22Rv1 (cell line): ENCODE measurements around the gene CEP57L1.
"Not testable (repeated sequence)": the region's sequence is repeated elsewhere in the genome, so short reads cannot be mapped to it uniquely, and the experiment has no call there.

Source experiments
- H3K27ac ChIP-seq: fragments of 450-650 bp; 2 replicates; pipeline ENCODE4 v1.5.1; 2017
- ZFX ChIP-seq: fragments of 450-650 bp; IDR thresholded peaks from 2 replicates; pipeline ENCODE4 v1.6.1; 2017; ENCODE audit warnings: antibody characterized with exemption, borderline replicate concordance
- TF ChIP-seq, protein P1 (sequence below): fragments of 450-650 bp; IDR thresholded peaks from 2 replicates; pipeline ENCODE4 v1.5.1; 2017; ENCODE audit warnings: mild to moderate bottlenecking

CEP57L1 gene

DNA sequence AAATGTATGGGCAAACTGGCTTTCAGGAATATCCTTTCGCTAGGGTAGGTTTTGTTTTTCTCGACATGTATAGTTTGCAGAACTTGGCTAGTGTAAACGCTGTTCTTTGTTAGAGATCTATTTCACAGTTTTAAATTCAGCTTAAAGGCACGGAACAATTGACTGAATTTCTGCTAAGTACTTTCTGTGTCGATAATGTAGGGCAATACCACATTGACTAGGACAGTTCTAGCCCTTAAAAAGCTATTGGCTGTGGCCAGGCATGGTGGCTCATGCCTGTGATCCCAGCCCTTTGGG, 92.8 kb downstream of the CEP57L1 start:
- H3K27ac ChIP-seq, result no peak overlapping the region
- TF ChIP-seq, protein P1, sequence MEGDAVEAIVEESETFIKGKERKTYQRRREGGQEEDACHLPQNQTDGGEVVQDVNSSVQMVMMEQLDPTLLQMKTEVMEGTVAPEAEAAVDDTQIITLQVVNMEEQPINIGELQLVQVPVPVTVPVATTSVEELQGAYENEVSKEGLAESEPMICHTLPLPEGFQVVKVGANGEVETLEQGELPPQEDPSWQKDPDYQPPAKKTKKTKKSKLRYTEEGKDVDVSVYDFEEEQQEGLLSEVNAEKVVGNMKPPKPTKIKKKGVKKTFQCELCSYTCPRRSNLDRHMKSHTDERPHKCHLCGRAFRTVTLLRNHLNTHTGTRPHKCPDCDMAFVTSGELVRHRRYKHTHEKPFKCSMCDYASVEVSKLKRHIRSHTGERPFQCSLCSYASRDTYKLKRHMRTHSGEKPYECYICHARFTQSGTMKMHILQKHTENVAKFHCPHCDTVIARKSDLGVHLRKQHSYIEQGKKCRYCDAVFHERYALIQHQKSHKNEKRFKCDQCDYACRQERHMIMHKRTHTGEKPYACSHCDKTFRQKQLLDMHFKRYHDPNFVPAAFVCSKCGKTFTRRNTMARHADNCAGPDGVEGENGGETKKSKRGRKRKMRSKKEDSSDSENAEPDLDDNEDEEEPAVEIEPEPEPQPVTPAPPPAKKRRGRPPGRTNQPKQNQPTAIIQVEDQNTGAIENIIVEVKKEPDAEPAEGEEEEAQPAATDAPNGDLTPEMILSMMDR, result peak; percentile 53
- TF ChIP-seq ZFX, result no peak

DNA sequence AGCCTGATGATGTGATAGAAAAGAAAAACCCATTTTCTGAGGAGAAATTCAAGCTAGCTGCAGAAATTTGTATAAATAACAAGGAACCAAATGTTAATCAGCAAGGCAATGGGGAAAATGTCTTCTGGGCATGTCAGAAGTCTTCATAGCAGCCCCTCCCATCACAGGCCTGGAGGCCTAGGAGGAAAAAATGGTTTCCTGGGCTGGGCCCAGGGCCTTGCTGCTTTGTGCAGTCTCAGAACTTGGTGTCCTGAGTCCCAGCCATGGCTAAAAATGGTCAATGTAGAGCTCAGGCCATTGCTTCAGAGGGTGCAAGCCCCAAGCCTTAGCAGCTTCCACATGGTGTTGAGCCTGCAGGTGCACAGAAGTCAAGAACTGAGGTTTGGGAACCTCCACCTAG, 96.1 kb downstream of the CEP57L1 start:
- H3K27ac ChIP-seq, result not testable (repeated sequence)

DNA sequence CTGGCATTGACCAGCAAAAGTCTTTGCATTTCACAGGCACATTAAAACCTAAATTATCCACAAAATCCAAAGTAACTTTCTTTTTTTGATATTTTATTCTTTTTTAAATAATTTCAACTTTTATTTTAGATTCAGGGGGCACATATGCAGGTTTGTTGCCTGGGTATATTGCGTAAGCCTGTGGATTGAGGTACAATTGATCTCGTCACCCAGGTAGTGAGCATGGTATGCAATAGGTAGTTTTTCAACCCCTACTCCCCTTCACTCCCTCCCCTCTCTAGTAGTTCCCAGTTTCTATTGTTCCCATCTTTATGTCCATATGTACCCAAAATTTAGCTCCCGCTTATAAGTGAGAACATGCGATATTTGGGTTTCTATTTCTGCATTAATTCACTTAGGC, 97.6 kb downstream of the CEP57L1 start:
- no peak overlapping the region for H3K27ac ChIP-seq

DNA sequence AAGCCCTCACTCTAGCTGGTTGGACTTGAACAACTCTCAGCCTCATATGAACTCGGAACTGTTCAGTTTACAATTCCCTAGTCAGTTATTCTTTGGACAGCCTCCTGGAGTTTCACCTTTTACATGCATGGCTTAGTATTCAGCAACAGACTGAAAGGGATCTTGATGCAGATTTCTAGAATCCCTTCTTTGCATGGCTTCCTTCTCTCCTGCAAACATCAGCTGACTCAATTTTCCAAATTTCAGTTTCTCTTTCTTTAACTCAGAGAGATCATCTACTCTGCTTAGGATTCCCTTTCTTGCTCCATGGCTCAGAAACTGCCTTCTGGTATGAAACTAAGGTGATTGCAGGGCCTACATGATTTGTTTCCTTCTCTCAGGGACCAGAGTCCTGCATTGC, 99.6 kb downstream of the CEP57L1 start:
- TF ChIP-seq ZFX, result no peak
- TF ChIP-seq, protein P1, result no peak
- no peak overlapping the region for H3K27ac ChIP-seq

More for the DNA sequence above, 97.6 kb downstream of the CEP57L1 start:
- TF ChIP-seq ZFX, result no peak
- TF ChIP-seq, protein P1, result no peak

DNA sequence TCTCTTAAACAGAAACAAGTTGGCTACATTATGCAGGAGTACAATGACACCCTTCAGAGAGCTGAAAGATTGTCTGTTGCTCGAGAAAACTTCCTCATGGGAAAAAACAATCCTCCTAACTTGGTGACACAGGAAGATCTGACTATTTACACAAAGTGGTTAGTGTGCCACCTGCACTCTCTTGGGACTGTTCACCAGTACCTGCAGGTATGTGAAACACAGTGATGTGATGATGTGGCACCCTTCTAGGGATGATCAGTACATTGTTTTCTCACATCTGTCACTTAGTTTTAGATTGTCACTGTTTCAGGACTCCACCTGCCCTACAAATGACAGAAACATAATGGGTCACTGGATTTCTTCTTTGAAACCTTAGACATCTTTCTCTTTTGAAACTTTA, 101.8 kb downstream of the CEP57L1 start:
- TF ChIP-seq ZFX, result no peak
- TF ChIP-seq, protein P1, result no peak
- H3K27ac ChIP-seq, result peak overlapping the region; percentile 40

DNA sequence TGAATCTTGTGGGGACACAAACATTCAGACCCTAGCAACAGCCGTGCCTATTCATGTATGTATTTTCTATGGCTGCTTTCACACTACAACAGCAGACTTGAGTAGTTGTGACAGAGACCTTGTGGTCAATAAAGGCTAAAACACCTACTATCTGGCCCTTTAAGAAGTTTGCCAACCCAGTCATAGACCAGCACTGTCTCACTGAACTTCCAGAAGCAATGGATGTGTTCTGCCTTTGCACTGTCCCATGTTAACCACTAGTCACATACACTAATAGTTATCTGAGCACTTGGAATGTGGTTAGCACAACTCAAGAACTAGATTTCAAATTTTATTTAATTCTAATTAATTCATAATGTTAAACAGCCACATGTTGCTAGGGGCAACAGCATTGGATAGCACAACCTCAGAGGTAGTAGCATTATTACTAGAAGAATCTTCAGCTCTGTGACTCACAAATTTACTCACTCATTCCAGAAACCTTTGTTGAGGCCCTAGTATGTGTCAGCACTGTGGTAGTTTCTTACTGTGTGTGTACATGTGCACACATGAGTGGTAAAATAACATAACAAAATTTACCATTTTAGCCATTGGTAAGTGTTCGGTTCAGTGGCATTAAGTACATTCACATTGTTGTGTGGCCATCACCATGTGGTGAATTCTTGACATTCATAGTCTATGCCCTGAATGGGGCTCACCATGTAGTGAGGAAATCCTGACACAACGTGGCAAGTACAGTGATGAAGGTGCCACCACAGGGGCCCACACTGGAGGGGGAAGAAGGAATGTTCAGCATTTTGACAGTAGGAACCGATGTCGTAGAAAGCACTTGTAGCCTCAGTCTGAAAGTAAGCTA, 107.3 kb downstream of the CEP57L1 start:
- no peak overlapping the region for H3K27ac ChIP-seq
- TF ChIP-seq ZFX, result no peak
- TF ChIP-seq, protein P1, result no peak

DNA sequence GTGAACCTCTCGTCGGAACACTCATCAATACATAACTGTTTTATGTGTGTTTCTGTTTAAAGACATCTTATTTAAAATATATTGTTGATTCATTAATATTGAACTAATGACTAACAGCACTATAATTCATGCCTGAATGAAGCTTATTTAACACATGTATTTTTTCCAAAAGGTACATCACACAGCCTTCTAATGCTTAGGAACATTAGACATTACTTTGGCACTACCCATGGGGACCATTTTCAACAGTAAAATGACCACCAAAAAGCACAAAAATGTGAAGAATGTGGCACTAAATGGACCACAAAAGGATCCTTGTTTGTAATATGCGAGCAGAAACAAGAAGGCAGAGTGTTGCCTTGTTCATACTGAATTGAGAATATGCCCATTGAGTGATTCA, 109.2 kb downstream of the CEP57L1 start:
- no peak for TF ChIP-seq ZFX
- TF ChIP-seq, protein P1, result no peak
- peak overlapping the region; percentile 2; the same call in 1 of the 2 replicates for H3K27ac ChIP-seq

DNA sequence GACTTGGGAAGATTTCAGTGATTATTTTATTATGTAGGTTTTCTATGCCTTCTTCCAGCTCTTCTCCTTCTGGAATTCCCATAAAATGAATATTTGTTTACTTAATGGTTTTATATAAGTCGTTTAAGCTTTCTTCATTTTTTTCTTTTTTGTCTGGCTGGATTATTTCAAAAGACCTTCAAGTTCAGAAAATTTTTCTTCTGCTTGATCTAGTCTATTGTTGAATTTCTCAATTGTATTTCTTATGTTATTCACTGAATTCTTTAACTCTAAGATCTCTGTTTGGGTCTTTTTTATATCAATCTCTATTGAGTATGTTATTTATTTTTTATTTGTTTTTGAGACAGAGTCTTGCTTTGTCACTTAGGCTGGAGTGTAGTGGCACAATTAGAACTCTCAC, 117.4 kb downstream of the CEP57L1 start:
- H3K27ac ChIP-seq, result no peak overlapping the region
- TF ChIP-seq ZFX, result no peak
- TF ChIP-seq, protein P1, result no peak
